DOHH2 (cell line): ENCODE measurements around the gene KPNA6.
A peak's percentile ranks its signal among the peaks of the same experiment; 100 is the strongest.

ENCODE experiments used
- H3F3A ChIP-seq: fragments of 200-600 bp; sonication (generic), shearing (Covaris generic); 2 replicates; pipeline ENCODE4 v1.6.0; 2016; ENCODE audit warnings: antibody characterized with exemption, mild to moderate bottlenecking; ENCODE audit not compliant: control insufficient read depth, insufficient read depth
- H3K27ac ChIP-seq: fragments of 200-600 bp; sonication (generic); 2 replicates; pipeline ENCODE4 v1.5.1; 2014; ENCODE audit warnings: low read depth, mild to moderate bottlenecking, low read length, moderate library complexity
- H3K27me3 ChIP-seq: fragments of 200-600 bp; sonication (generic); 2 replicates; pipeline ENCODE4 v1.6.1; 2014; ENCODE audit warnings: mild to moderate bottlenecking, low read length, mixed read lengths; ENCODE audit not compliant: control insufficient read depth
- H3K36me3 ChIP-seq: fragments of 200-600 bp; sonication (generic); 2 replicates; pipeline ENCODE4 v1.6.1; 2014; ENCODE audit warnings: mild to moderate bottlenecking, low read length, moderate library complexity, mixed read lengths; ENCODE audit not compliant: control insufficient read depth
- H3K4me1 ChIP-seq: fragments of 200-600 bp; sonication (generic); 2 replicates; pipeline ENCODE4 v1.6.1; 2014; ENCODE audit warnings: mild to moderate bottlenecking, low read length, mixed read lengths; ENCODE audit not compliant: control insufficient read depth
- H3K4me2 ChIP-seq: fragments of 200-600 bp; sonication (generic); 2 replicates; pipeline ENCODE4 v1.6.0; 2014; ENCODE audit warnings: mild to moderate bottlenecking, low read length, moderate library complexity
- H3K4me3 ChIP-seq: fragments of 200-600 bp; sonication (generic); 2 replicates; pipeline ENCODE4 v1.5.1; 2014; ENCODE audit warnings: mild to moderate bottlenecking, low read length, mixed read lengths
- H3K79me2 ChIP-seq: fragments of 200-600 bp; sonication (generic); 2 replicates; pipeline ENCODE4 v1.6.1; 2014; ENCODE audit warnings: mild to moderate bottlenecking, low read length, mixed read lengths; ENCODE audit not compliant: control insufficient read depth
- H3K9me2 ChIP-seq: fragments of 200-600 bp; sonication (generic); replicated peaks from 2 replicates; pipeline ENCODE4 v1.6.1; 2014; ENCODE audit warnings: mild to moderate bottlenecking, low read length, mixed read lengths; ENCODE audit not compliant: control insufficient read depth
- H3K9me3 ChIP-seq: fragments of 200-600 bp; sonication (generic); 2 replicates; pipeline ENCODE4 v1.6.1; 2014; ENCODE audit warnings: antibody characterized with exemption, low read length, mixed read lengths; ENCODE audit not compliant: control insufficient read depth, insufficient read depth
- H4K20me1 ChIP-seq: fragments of 200-600 bp; sonication (generic); 2 replicates; pipeline ENCODE4 v1.6.0; 2014; ENCODE audit warnings: low read depth, mild to moderate bottlenecking, antibody characterized with exemption, low read length, moderate library complexity; ENCODE audit not compliant: control insufficient read depth, insufficient read depth
- EZH2phosphoT487 ChIP-seq: fragments of 200-600 bp; sonication (generic); IDR thresholded peaks from 2 replicates; pipeline ENCODE4 v1.6.1; 2017; ENCODE audit warnings: borderline replicate concordance, mild to moderate bottlenecking, antibody characterized with exemption, low read length, moderate library complexity, mixed read lengths
- TF ChIP-seq, protein P1 (sequence below): fragments of 200-600 bp; sonication (generic); IDR thresholded peaks from one replicate; pipeline ENCODE4 v1.5.1; 2014; ENCODE audit warnings: antibody characterized with exemption, mild to moderate bottlenecking, low read depth, low read length; ENCODE audit not compliant: poor library complexity, severe bottlenecking

KPNA6 gene

DNA sequence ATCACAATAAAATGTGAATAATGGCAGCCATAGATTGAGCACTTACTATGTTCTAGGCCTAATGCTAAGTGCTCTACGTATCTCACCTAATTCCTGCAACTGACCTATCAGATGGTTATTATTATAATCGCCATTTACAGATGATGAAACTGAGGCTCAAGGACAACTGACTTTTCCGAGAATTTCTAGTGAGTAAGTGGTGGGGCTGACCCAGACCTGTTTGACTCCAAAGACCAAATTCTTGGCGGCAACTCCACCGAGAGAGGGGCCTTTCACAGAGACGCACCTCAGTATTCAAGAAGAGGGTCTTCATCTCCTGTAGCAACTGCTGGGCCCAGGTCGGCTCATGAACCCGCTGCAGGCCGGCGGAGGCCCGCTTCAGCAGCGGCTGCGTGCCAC, 113.7 kb downstream of the KPNA6 start:
- Histone ChIP-seq H4K20me1 (no peaks in the 10 kb centered on the region), H3K4me2 (peak overlapping the region; percentile 76), H3K4me3 (peak overlapping the region; percentile 99), H3F3A (0 out of 2 replicates have a peak, but pooled peaks cover 2% of the 10 kb centered on the region), H3K36me3 (peaks cover 39% of the 10 kb centered on the region), H3K27ac (0 out of 2 replicates have a peak overlapping the region, but pooled peaks have one; percentile 46), H3K27me3 (no peaks in the 10 kb centered on the region), H3K9me2 (no peaks in the 10 kb centered on the region), H3K79me2 (peaks cover 42% of the 10 kb centered on the region), H3K4me1 (peaks cover 30% of the 10 kb centered on the region), H3K9me3 (no peaks in the 10 kb centered on the region)
- TF ChIP-seq, protein P1, sequence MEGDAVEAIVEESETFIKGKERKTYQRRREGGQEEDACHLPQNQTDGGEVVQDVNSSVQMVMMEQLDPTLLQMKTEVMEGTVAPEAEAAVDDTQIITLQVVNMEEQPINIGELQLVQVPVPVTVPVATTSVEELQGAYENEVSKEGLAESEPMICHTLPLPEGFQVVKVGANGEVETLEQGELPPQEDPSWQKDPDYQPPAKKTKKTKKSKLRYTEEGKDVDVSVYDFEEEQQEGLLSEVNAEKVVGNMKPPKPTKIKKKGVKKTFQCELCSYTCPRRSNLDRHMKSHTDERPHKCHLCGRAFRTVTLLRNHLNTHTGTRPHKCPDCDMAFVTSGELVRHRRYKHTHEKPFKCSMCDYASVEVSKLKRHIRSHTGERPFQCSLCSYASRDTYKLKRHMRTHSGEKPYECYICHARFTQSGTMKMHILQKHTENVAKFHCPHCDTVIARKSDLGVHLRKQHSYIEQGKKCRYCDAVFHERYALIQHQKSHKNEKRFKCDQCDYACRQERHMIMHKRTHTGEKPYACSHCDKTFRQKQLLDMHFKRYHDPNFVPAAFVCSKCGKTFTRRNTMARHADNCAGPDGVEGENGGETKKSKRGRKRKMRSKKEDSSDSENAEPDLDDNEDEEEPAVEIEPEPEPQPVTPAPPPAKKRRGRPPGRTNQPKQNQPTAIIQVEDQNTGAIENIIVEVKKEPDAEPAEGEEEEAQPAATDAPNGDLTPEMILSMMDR = no peak
- no peak for TF ChIP-seq EZH2phosphoT487

DNA sequence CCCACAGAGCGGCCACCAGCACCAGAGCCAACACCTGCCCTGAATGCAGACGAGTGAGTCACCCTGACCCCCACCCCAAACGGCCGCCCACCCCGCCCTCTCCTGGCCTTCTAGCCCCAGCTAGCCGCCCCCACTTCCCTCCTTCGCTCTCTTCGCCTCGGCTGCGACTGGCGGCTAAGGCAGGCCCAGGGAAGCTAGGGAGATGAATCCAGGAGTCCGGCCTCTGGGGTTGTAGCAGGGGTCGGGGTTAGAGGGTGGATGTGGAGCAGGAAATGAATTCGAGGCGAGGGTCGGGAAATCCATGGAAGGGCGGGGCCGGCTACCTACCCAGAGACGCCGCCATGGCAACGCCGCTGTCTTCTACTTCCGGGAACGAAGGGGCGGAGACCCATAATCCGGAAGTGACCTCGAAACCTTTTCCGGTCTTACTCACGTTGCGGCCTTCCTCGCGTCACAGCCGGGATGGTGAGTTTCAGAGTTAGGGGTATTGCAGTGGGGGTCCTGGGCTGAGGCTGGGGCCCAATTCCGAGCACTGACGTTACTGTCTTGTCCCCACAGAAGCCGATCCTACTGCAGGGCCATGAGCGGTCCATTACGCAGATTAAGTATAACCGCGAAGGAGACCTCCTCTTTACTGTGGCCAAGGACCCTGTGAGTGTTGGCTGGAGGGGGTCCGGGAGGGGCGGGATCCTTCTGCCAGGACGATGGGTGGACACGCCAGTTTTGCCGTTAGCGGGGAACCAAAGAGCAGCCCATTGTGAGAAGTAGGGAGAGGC, 114.3 kb downstream of the KPNA6 start, which contains the start of the genes EIF3I and TMEM234:
Gene EIF3I (plus strand): TSS at position 428 of the 776 bp plus-strand sequence. CDS start 35 bp downstream, at position 463.
Gene TMEM234 (minus strand): TSS at position 374 of the 776 bp plus-strand sequence. CDS start 31 bp downstream, at position 343.
- Histone ChIP-seq H3K27ac (peak within 1 kb of the TSS; percentile 46), H3K79me2 (peaks cover 42% of the 10 kb centered on the region), H3K9me3 (no peaks in the 10 kb centered on the region), H3K9me2 (no peaks in the 10 kb centered on the region), H3K4me3 (peak within 1 kb of the TSS; percentile 99), H3K4me2 (peak within 1 kb of the TSS; percentile 76), H3K36me3 (peaks cover 38% of the 10 kb centered on the region), H3K4me1 (peaks cover 30% of the 10 kb centered on the region), H3K27me3 (no peaks in the 10 kb centered on the region), H4K20me1 (no peaks in the 10 kb centered on the region), H3F3A (0 out of 2 replicates have a peak, but pooled peaks cover 2% of the 10 kb centered on the region)
- TF ChIP-seq, protein P1 = no peak
- TF ChIP-seq EZH2phosphoT487 = no peak

DNA sequence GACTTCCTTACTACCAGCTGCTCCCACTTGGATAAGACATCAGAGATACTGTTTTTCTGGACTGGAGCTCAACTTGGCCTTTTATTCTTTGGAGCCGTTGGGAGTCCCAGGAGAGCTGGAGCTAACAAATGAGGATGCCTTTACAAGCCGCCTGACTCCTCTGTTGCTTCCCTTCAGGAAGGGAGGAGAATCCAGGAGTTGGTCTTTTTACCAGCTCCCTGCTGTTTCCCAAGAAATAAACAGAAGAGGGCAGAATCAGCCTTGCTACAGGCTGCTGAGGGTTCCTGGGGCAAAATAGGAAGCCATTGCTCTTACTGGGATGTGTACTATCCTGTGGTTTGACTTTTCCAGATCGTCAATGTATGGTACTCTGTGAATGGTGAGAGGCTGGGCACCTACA, 115.8 kb downstream of the KPNA6 start:
- H3K9me2 ChIP-seq = no peaks in the 10 kb centered on the region
- peaks cover 53% of the 10 kb centered on the region for H3K36me3 ChIP-seq
- no peak overlapping the region for H3K27ac ChIP-seq
- TF ChIP-seq, protein P1 = no peak
- no peak for TF ChIP-seq EZH2phosphoT487
- no peaks in the 10 kb centered on the region for H4K20me1 ChIP-seq
- H3K4me2 ChIP-seq = peak overlapping the region; percentile 76
- H3K79me2 ChIP-seq = peaks cover 42% of the 10 kb centered on the region
- peak overlapping the region; percentile 99 for H3K4me3 ChIP-seq
- H3F3A ChIP-seq = 0 out of 2 replicates have a peak, but pooled peaks cover 2% of the 10 kb centered on the region
- peaks cover 30% of the 10 kb centered on the region for H3K4me1 ChIP-seq
- no peaks in the 10 kb centered on the region for H3K27me3 ChIP-seq
- H3K9me3 ChIP-seq = no peaks in the 10 kb centered on the region
